HEK293 (cell line): Measurements from ENCODE around the gene KRT5.

Experiments
- CTCF ChIA-PET: fragments of 350-600 bp; formaldehyde crosslinking; extraction: SDS; loops from one replicate; lab custom pipeline; 2021; ENCODE audit warnings: antibody characterized with exemption; lab: Yijun Ruan, JAX
- POLR2A ChIA-PET: fragments of 300-600 bp; formaldehyde crosslinking; extraction: SDS; loops from one replicate; lab custom pipeline; 2020; ENCODE audit warnings: antibody characterized with exemption, inconsistent platforms; lab: Yijun Ruan, JAX
- H3K27ac ChIP-seq: fragments of 200-500 bp; sonication (Bioruptor generic); 2 replicates; pipeline ENCODE4 v1.5.1; 2014; ENCODE audit warnings: low read depth, low read length, control low read depth, inconsistent platforms; ENCODE audit errors: extremely low read depth
- H3K36me3 ChIP-seq, 2 experiments: fragments of 200-500 bp in 1 of 2; sonication (Bioruptor generic) in 1 of 2; 1 replicate in 1 of 2; 2 replicates in 1 of 2; pipeline ENCODE4 v1.5.1; 2014 to 2017; ENCODE audit warnings: inconsistent platforms in 2 of 2, low read length in 2 of 2; ENCODE audit not compliant: control insufficient read depth in 2 of 2, insufficient read depth in 1 of 2
- H3K4me1 ChIP-seq: fragments of 200-500 bp; sonication (Bioruptor generic); 2 replicates; pipeline ENCODE4 v1.5.1; 2014; ENCODE audit warnings: mild to moderate bottlenecking, low read length, inconsistent platforms; ENCODE audit not compliant: control insufficient read depth, insufficient read depth
- H3K4me3 ChIP-seq: 2 replicates; pipeline ENCODE4 v1.5.1; 2011; ENCODE audit warnings: low read depth, mild to moderate bottlenecking, control low read depth, low read length, moderate library complexity
- H3K9me3 ChIP-seq: fragments of 200-500 bp; sonication (Bioruptor generic); 2 replicates; pipeline ENCODE4 v1.5.1; 2014; ENCODE audit warnings: low read depth, low read length, inconsistent platforms; ENCODE audit not compliant: control insufficient read depth, insufficient read depth
- CTCF ChIP-seq: fragments of 450-650 bp; formaldehyde crosslinking; IDR thresholded peaks from 2 replicates; pipeline ENCODE4 v1.5.1; 2016; ENCODE audit warnings: missing biosample characterization, missing genetic modification characterization
- HOXC10 ChIP-seq: sonication (generic); formaldehyde crosslinking; IDR thresholded peaks from 2 replicates; pipeline ENCODE4 v1.8.1; 2023; ENCODE audit warnings: mild to moderate bottlenecking, missing genetic modification reagents
- KLF9 ChIP-seq: fragments of 450-650 bp; formaldehyde crosslinking; IDR thresholded peaks from 2 replicates; pipeline ENCODE4 v1.5.1; 2016; ENCODE audit warnings: missing biosample characterization, missing genetic modification characterization, low read depth
- RBAK ChIP-seq: fragments of 450-650 bp; formaldehyde crosslinking; IDR thresholded peaks from 2 replicates; pipeline ENCODE4 v1.5.1; 2016; ENCODE audit warnings: missing biosample characterization, missing genetic modification characterization
- SETDB1 ChIP-seq: IDR thresholded peaks from one replicate; pipeline ENCODE4 v1.6.1; 2017; ENCODE audit warnings: mild to moderate bottlenecking, low read length, moderate library complexity, mixed read lengths; ENCODE audit not compliant: insufficient read length
- YY1 ChIP-seq: fragments of 450-650 bp; formaldehyde crosslinking; IDR thresholded peaks from 2 replicates; pipeline ENCODE4 v1.5.1; 2018; ENCODE audit warnings: missing biosample characterization, missing genetic modification characterization
- ZBTB11 ChIP-seq: fragments of 450-650 bp; formaldehyde crosslinking; conservative IDR thresholded peaks from 2 replicates; pipeline ENCODE4 v1.5.1; 2016; ENCODE audit warnings: low read depth, missing biosample characterization, missing genetic modification characterization
- ZNF114 ChIP-seq: fragments of 450-650 bp; formaldehyde crosslinking; IDR thresholded peaks from 2 replicates; pipeline ENCODE4 v1.5.0; 2017; ENCODE audit warnings: missing biosample characterization, missing genetic modification characterization
- ZNF175 ChIP-seq: fragments of 450-650 bp; formaldehyde crosslinking; IDR thresholded peaks from 2 replicates; pipeline ENCODE4 v1.5.1; 2016; ENCODE audit warnings: missing biosample characterization, missing genetic modification characterization
- ZNF391 ChIP-seq: fragments of 450-650 bp; formaldehyde crosslinking; IDR thresholded peaks from 2 replicates; pipeline ENCODE4 v1.5.1; 2016; ENCODE audit warnings: low read depth, missing biosample characterization, missing genetic modification characterization, borderline replicate concordance
- ZNF449 ChIP-seq: fragments of 450-650 bp; formaldehyde crosslinking; IDR thresholded peaks from 2 replicates; pipeline ENCODE4 v1.5.1; 2017; ENCODE audit warnings: missing biosample characterization, mild to moderate bottlenecking, missing genetic modification characterization, moderate library complexity
- ZNF596 ChIP-seq: fragments of 450-650 bp; IDR thresholded peaks from 2 replicates; pipeline ENCODE4 v1.5.0; 2018; ENCODE audit warnings: missing biosample characterization, mild to moderate bottlenecking, missing genetic modification characterization, moderate library complexity
- ZNF664 ChIP-seq: fragments of 450-650 bp; formaldehyde crosslinking; IDR thresholded peaks from 2 replicates; pipeline ENCODE4 v1.5.1; 2016; ENCODE audit warnings: missing biosample characterization, missing genetic modification characterization
- ZNF76 ChIP-seq: fragments of 450-650 bp; formaldehyde crosslinking; IDR thresholded peaks from 2 replicates; pipeline ENCODE4; 2016; ENCODE audit warnings: low read depth, missing biosample characterization, missing genetic modification characterization, borderline replicate concordance
- ZNF785 ChIP-seq: fragments of 450-650 bp; formaldehyde crosslinking; IDR thresholded peaks from 2 replicates; pipeline ENCODE4 v1.5.1; 2016; ENCODE audit warnings: missing biosample characterization, missing genetic modification characterization
- TF ChIP-seq, protein P1 (sequence below): fragments of 450-650 bp; formaldehyde crosslinking; IDR thresholded peaks from 2 replicates; pipeline ENCODE4 v1.5.1; 2016; ENCODE audit warnings: missing biosample characterization, missing genetic modification characterization

KRT5 gene

GRCh38 chr12:52533686-52534470 lies 13.7 kb upstream of the KRT5 start:
- TF ChIP-seq SETDB1 (no peak), ZNF391 (tag by site-specific recombination) (no peak), ZNF114 (no peak)
- CTCF ChIA-PET, result interaction anchor here (1.1 to 2.5 kb wide), 5 partner anchors 138 to 509 kb away, joined by 3 to 8 read pairs (median 3); no protein-coding TSS in a partner anchor
- H3K27ac ChIP-seq, result no peak overlapping the region
- POLR2A ChIA-PET, result no interaction called here
- H3K36me3 ChIP-seq, result no peaks in the 10 kb centered on the region
- H3K9me3 ChIP-seq, result no peaks in the 10 kb centered on the region
- peaks cover 7% of the 10 kb centered on the region for H3K4me1 ChIP-seq
- no peak overlapping the region for H3K4me3 ChIP-seq

- ChIA-PET POLR2A (no interaction called here), CTCF (interaction anchor here (0.6 to 2.5 kb wide), 6 partner anchors 42 to 348 kb away, joined by 3 to 8 read pairs (median 3); no protein-coding TSS in a partner anchor)
- H3K9me3 ChIP-seq, result no peaks in the 10 kb centered on the region
Measured at GRCh38 chr12:52532636-52533035, 12.4 kb upstream of the KRT5 start.

More at GRCh38 chr12:52532636-52533035, 12.4 kb upstream of the KRT5 start:
- H3K4me1 ChIP-seq, result no peaks in the 10 kb centered on the region
- TF ChIP-seq ZNF76 (tag by site-specific recombination) (no peak), ZNF596 (no peak), KLF9 (tag by site-specific recombination) (no peak), ZNF449 (tag by site-specific recombination) (no peak), RBAK (tag by site-specific recombination) (no peak), ZBTB11 (tag by site-specific recombination) (no peak), HOXC10 (CRISPR knock-in tag) (no peak), ZNF664 (tag by site-specific recombination) (no peak), CTCF (no peak), ZNF785 (tag by site-specific recombination) (no peak), YY1 (tag by site-specific recombination) (no peak), ZNF175 (tag by site-specific recombination) (no peak)
- TF ChIP-seq, protein P1, sequence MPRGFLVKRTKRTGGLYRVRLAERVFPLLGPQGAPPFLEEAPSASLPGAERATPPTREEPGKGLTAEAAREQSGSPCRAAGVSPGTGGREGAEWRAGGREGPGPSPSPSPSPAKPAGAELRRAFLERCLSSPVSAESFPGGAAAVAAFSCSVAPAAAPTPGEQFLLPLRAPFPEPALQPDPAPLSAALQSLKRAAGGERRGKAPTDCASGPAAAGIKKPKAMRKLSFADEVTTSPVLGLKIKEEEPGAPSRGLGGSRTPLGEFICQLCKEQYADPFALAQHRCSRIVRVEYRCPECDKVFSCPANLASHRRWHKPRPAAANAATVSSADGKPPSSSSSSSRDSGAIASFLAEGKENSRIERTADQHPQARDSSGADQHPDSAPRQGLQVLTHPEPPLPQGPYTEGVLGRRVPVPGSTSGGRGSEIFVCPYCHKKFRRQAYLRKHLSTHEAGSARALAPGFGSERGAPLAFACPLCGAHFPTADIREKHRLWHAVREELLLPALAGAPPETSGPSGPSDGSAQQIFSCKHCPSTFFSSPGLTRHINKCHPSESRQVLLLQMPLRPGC, result no peak
- no peak overlapping the region for H3K4me3 ChIP-seq
- H3K36me3 ChIP-seq, result no peaks in the 10 kb centered on the region
- no peak overlapping the region for H3K27ac ChIP-seq
